Activated B cell treated with CpG ODN at 0.5 μM for 24 hours (primary cell): ENCODE data around the gene OXNAD1. TPM values are rescaled to one million over a fixed set of nuclear protein-coding genes. Genes with fewer than 3 reads are reported as not detected.

ENCODE experiments used
- ATAC-seq: fragments of 200-7000 bp; cut with Tn5 transposase; one replicate; pipeline ENCODE4 v1.10.0; 2021; ENCODE audit warnings: low read depth, mild to moderate bottlenecking, moderate library complexity
- CTCF ChIA-PET: fragments of 350-600 bp; sonication (Branson Sonifier 250); formaldehyde crosslinking; loops from one replicate; lab custom pipeline; 2021; ENCODE audit warnings: antibody characterized with exemption; lab: Charles Lee
- POLR2A ChIA-PET: fragments of 350-600 bp; sonication (Branson Sonifier 250); formaldehyde crosslinking; loops from one replicate; lab custom pipeline; 2021; ENCODE audit warnings: antibody characterized with exemption; lab: Charles Lee
- DNase-seq: peaks from one replicate; pipeline ENCODE4 v3.0.0; 2022
- H3K27ac Mint-ChIP-seq: one replicate; pipeline ENCODE4 v1.8.0; 2020; ENCODE audit warnings: mixed read lengths
- H3K27me3 Mint-ChIP-seq: one replicate; pipeline ENCODE4 v1.8.0; 2021; ENCODE audit warnings: mixed read lengths
- H3K36me3 Mint-ChIP-seq: one replicate; pipeline ENCODE4 v1.8.0; 2021; ENCODE audit warnings: low read depth, mixed read lengths
- H3K4me1 Mint-ChIP-seq: one replicate; pipeline ENCODE4 v1.8.0; 2021; ENCODE audit warnings: mixed read lengths
- H3K4me3 Mint-ChIP-seq: one replicate; pipeline ENCODE4 v1.8.0; 2020; ENCODE audit warnings: mild to moderate bottlenecking, mixed read lengths
- H3K9me3 Mint-ChIP-seq: one replicate; pipeline ENCODE4 v1.8.0; 2020; ENCODE audit warnings: mixed read lengths
- CTCF ChIP-seq: fragments of 200-600 bp; IDR thresholded peaks from one replicate; pipeline ENCODE4 v1.8.0; 2022; ENCODE audit warnings: antibody characterized with exemption, mild to moderate bottlenecking
- intact Hi-C: fragments of 100-400 bp; cut with micrococcal nuclease; formaldehyde crosslinking; loops from one replicate; pipeline ENCODE4 v1.15.1; 2024
- total RNA-seq: library from RNA; stranded (reverse); gene quantifications from 2 replicates; pipeline ENCODE4 v1.2.3, GENCODE V29; 2022

Gene OXNAD1
- total RNA-seq, 1 donor from 2014 or later, result 8.7 TPM

- no peak for TF ChIP-seq CTCF
- no peak overlapping the region for H3K4me3 Mint-ChIP-seq
- no peaks in the 10 kb centered on the region for H3K9me3 Mint-ChIP-seq
- ATAC-seq (no peak), DNase-seq (no peak)
- intact Hi-C loops, result no loop called here
- ChIA-PET CTCF (no interaction called here), POLR2A (no interaction called here)
- peaks cover 13% of the 10 kb centered on the region for H3K4me1 Mint-ChIP-seq
- no peak overlapping the region for H3K27ac Mint-ChIP-seq
- H3K27me3 Mint-ChIP-seq, result peaks cover 6% of the 10 kb centered on the region
- H3K36me3 Mint-ChIP-seq, result peaks cover 20% of the 10 kb centered on the region
Observed at GRCh38 chr3:16255726-16256125, 9.3 kb upstream of the OXNAD1 start.

GRCh38 chr3:16257309-16257708 is 7.7 kb upstream of the OXNAD1 start:
- Mint-ChIP-seq H3K9me3 (no peaks in the 10 kb centered on the region), H3K27me3 (peaks cover 4% of the 10 kb centered on the region), H3K36me3 (peaks cover 25% of the 10 kb centered on the region), H3K4me1 (peaks cover 8% of the 10 kb centered on the region), H3K4me3 (no peak overlapping the region), H3K27ac (no peak overlapping the region)
- no peak for TF ChIP-seq CTCF
- intact Hi-C loops, result no loop called here
- DNase-seq (no peak), ATAC-seq (no peak)
- POLR2A ChIA-PET, result no interaction called here
- CTCF ChIA-PET, result no interaction called here

- Mint-ChIP-seq H3K36me3 (peaks cover 25% of the 10 kb centered on the region), H3K9me3 (no peaks in the 10 kb centered on the region)
- CTCF ChIA-PET, result interaction anchor here (1.7 kb wide), 1 partner anchor 11 kb away, joined by 5 read pairs; no protein-coding TSS in a partner anchor
Observed at GRCh38 chr3:16258177-16258576, 6.8 kb upstream of the OXNAD1 start.

GRCh38 chr3:16258866-16259265 is 6.1 kb upstream of the OXNAD1 start:
- H3K36me3 Mint-ChIP-seq, result peaks cover 25% of the 10 kb centered on the region
- TF ChIP-seq CTCF, result no peak
- CTCF ChIA-PET, result interaction anchor here (1.7 kb wide), 1 partner anchor 11 kb away, joined by 5 read pairs; no protein-coding TSS in a partner anchor
- H3K4me1 Mint-ChIP-seq, result peaks cover under 1% of the 10 kb centered on the region
- POLR2A ChIA-PET, result no interaction called here
- peaks cover 4% of the 10 kb centered on the region for H3K27me3 Mint-ChIP-seq
- H3K9me3 Mint-ChIP-seq, result no peaks in the 10 kb centered on the region
- ATAC-seq (no peak), DNase-seq (no peak)
- no peak overlapping the region for H3K4me3 Mint-ChIP-seq
- intact Hi-C loops, result no loop called here
- no peak overlapping the region for H3K27ac Mint-ChIP-seq

More at GRCh38 chr3:16258177-16258576, 6.8 kb upstream of the OXNAD1 start:
- Mint-ChIP-seq H3K27ac (no peak overlapping the region), H3K4me3 (no peak overlapping the region), H3K27me3 (peaks cover 4% of the 10 kb centered on the region), H3K4me1 (peaks cover under 1% of the 10 kb centered on the region)
- DNase-seq, result no peak
- TF ChIP-seq CTCF, result no peak
- ATAC-seq, result no peak
- POLR2A ChIA-PET, result interaction anchor here (0.5 kb wide), 1 partner anchor 283 kb away, joined by 3 read pairs; no protein-coding TSS in a partner anchor
- intact Hi-C loops, result no loop called here

- no peak for ATAC-seq
- no peaks in the 10 kb centered on the region for H3K9me3 Mint-ChIP-seq
- no peaks in the 10 kb centered on the region for H3K27me3 Mint-ChIP-seq
- POLR2A ChIA-PET, result no interaction called here
- intact Hi-C loops, result loop anchor here (5.0 to 10.0 kb wide), 2 partner anchors 443 to 1605 kb away; partner anchors contain the start of gene CCDC174
- no peak for TF ChIP-seq CTCF
- peaks cover 9% of the 10 kb centered on the region for H3K4me1 Mint-ChIP-seq
- CTCF ChIA-PET, result interaction anchor here (1.7 kb wide), 1 partner anchor 13 kb away, joined by 5 read pairs; no protein-coding TSS in a partner anchor
- peaks cover 35% of the 10 kb centered on the region for H3K36me3 Mint-ChIP-seq
- no peak overlapping the region for H3K27ac Mint-ChIP-seq
- no peak for DNase-seq
- no peak overlapping the region for H3K4me3 Mint-ChIP-seq
Observed at GRCh38 chr3:16260046-16260445, 5.0 kb upstream of the OXNAD1 start.
